Fibroblast of skin of right quadriceps (primary cell): ENCODE results near the gene DCBLD2.

Experiments
- DNase-seq: peaks from one replicate; pipeline ENCODE4 v3.0.0-alpha.2; 2013

The DCBLD2 gene

DNA sequence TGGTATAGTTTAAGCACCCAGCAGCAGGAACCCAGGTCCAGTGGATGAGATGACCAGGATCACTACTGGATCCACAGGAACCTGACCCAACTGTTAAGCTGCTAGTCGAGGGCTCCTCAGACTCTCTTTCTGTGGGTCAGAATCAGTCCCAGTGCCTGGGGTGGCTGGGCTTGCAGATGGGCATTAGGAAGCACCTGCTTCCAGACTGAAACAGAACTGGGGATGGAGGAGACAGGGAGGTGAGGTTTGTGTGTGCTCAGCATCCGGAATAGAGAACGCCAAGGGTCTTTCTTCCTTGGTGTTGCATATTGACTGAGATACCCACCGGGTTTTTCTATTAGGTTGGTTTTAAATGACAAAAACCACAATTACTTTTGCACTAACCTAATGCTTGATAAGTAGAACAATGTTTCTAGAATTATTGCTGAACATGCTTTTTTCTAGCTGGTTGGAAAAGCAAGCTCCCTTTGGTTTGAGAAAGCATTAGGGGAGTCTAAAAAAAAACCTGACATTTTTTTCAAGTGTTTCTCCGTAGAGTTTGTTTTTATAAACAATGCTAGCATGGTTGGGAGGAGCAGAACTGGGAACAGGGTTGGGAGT is 137.6 kb downstream of the DCBLD2 start:
- DNase-seq, result no peak

DNA sequence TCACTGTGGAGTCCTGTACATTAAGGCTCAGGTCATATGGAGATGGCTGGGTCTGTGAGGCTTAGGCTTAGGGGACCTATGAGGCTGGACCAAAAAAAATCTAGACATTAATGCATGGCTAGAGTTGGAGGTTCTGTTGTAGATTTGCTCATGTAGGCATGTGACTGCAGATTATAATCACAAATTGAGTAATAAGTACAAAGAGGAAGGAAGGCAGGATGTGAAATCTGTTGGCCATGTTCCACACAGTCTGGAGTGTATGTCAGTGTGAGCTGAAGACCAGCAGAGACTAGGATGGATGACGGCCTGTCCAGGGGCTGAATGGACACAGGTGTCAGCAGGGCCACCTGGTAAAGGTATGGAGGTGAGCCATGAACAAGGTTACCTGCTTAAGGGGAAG is 138.4 kb downstream of the DCBLD2 start, which contains the start of gene ST3GAL6:
Gene ST3GAL6 (plus strand): TSS at position 265 of the 400 bp plus-strand sequence. CDS start 5,101 bp downstream, outside the sequence.
- peak; percentile 28 for DNase-seq

DNA sequence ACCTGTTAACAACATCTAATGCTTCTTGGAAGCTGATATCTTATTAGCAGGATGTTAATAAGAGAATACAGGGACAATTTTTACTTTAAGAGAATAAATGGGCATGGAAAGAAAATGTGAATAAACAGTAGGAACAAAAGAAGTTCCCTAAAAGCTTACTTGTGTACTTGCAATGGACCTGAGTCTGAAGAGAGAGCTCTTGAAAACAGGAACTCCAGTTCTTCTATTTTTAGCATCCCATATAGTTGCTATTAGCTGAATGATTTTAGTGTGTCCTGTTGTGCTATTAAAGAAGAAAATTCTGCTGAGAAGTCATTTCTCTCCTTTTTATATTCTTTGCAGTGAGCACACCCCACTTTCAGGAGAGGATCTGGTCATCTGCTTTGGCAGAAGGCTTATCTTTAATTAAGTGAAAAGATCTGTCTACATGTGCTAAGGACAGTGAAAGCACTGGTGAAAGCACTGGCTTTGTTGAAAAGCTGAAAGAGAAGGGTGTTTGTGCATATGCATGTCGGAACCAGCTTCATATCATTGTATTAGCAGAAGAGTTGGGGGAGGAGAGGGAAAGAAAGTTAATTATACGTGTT is 139.8 kb downstream of the DCBLD2 start:
- DNase-seq, result no peak

DNA sequence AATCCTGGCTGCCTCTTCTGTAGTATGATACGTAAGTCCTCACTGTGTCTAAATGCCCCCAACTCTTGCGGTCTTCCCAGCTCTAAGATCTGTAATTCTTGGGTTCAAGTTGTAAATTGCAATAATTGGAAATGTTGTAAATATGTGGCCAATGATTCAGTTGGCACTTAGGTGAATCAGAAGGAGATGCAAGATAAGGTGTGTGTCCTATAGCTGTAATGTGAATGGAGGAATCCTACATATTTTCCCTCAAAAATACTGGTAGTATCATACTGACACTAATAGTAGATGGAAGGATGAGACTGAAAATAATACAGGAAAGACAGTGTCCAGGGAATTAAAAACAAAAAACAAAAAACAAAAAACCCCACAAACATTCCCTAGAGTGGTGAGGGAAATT is 141.9 kb downstream of the DCBLD2 start:
- no peak for DNase-seq

DNA sequence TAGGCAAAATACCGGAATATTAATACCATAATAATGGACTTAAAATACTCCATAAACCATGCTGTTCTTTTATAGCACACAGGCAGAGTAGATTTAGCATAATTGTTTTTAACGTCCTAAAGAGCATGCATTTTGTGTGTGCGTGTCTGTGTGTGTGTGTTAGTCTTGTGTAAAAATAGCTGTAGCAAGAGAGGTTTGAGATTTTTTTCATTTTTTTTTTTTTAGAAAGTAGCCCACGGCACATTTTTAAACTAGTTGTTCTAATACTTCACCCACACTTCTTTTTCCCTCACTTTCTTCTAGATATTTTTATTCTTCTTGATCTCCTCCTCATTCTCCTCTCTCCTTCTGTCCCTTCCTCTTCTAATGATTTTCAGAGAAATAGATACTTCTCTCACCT is 145.9 kb downstream of the DCBLD2 start:
- DNase-seq, result no peak

DNA sequence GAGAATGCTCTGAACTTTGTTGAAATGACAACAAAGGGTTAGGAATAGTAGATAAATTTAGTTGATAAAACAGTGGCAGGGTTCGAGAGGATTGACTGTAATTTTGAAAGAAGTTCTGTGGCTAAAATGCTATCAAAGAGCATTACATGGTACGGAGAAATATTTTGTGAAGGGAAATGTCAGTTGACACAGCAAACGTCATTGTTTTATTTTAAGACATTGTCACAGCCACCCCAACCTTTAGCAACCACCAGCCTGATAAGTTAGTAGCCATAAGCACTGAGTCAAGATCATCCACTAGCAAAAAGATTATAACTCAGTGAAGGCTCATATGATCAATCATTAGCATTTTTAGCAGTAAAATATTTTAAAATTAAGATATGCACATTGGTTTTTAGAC is 147.0 kb downstream of the DCBLD2 start:
- no peak for DNase-seq

DNA sequence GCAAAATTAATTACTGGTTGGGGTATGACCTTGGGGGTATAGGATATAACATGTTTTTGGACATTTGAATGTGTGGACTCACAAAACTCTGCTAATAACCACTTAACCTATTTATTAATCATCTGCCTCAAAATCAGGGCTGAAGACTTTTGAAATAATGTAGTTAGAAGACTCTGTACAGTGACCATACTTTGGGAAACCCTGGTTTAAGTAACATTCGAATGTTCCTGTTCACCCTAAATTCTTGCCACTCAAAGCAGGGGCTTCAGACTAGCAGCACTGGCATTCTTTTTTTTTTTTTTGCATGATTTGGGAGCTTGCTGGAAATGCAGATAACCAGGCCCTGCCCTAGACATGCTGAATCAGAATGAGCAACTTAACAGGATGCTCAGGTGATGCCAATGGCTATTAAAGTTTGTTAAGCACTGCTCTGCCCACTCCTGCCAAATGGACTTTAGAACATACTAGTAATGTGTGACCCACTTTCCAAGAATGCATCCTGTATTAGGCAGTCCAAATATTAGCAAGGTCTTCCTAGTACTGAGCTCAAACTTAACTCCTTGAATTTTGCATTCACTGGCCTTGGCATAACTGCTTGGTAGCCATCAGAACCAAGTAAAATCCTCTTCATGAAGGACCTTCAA is 151.1 kb downstream of the DCBLD2 start:
- no peak for DNase-seq

DNA sequence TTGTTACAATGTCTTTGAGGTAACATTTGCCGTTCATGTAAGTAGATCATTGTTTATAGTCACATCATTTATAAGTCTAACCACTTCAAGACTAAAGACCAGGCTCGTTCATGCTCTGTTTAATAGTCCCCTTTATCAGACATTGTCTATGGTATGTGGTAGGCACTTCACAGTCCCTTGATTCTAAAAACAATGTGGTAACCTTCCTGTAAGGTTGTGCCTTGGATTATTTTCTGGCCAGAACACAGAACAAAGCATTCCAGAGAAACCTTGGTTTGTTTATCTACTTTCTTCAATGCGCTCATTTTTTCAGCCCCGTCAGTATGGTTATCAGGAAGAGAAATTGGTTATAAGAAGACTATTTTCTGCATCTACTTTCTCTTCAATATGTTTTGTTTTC is 154.6 kb downstream of the DCBLD2 start:
- no peak for DNase-seq

DNA sequence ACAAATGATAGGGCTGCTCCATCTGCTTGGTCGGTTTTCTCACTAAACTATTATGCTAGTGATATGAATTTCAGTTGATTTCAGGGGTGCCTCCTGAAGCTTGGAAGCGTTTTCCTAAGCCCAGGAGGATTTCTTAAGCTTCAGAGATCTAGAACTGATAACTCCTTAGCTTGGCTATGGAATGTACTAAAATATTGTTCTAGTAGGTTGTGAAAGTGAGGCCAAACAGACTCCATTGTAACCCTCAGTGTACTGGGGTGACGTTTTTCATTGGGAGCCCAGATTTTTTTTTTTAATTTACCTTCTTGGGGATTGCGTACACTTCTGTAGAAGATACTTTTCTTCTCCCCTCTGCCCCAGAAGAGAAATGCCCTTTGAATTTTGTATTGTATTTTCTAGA is 155.4 kb downstream of the DCBLD2 start:
- no peak for DNase-seq
